T-cell (primary cell): Measurements from ENCODE around the gene MYOM3. TPM values are rescaled to one million over a fixed set of nuclear protein-coding genes. Genes with fewer than 3 reads are reported as not detected.

Experiments
- ATAC-seq, 4 experiments: fragments of 200-7000 bp in 3 of 4; fragments of 150-1000 bp in 1 of 4; cut with Tn5 transposase; replicated peaks in 1 of 4; 1 replicate in 3 of 4; 2 replicates in 1 of 4; pipeline ENCODE4 v1.10.0; 2021; ENCODE audit warnings: moderate library complexity in 3 of 4, mild to moderate bottlenecking in 2 of 4, moderate number of reproducible peaks in 1 of 4
- CTCF ChIA-PET, 2 donors: fragments of 300-600 bp; sonication (Branson Sonifier 250); formaldehyde crosslinking; loops; one replicate each; lab custom pipeline; 2022; ENCODE audit warnings: antibody characterized with exemption in 2 of 2; lab: Charles Lee
- POLR2A ChIA-PET, 2 donors: fragments of 300-600 bp; sonication (Branson Sonifier 250); formaldehyde crosslinking; loops; one replicate each; lab custom pipeline; 2022; ENCODE audit warnings: antibody characterized with exemption in 2 of 2; lab: Charles Lee
- DNase-seq, 35 experiments: peaks; one replicate each; pipeline versions ENCODE4 v3.0.0 to v3.0.0-alpha.2; 2013 to 2023
- H3K27ac ChIP-seq: one replicate; pipeline ENCODE4 v1.5.1; 2013; ENCODE audit warnings: low read length
- H3K27me3 ChIP-seq, 2 experiments: replicated peaks in 1 of 2; 1 replicate in 1 of 2; 2 replicates in 1 of 2; pipeline versions ENCODE4 v1.6.1 to v1.7.0; 2013; ENCODE audit warnings: low read length in 1 of 2, mixed read lengths in 1 of 2; ENCODE audit not compliant: control insufficient read depth in 2 of 2, insufficient read depth in 2 of 2; ENCODE audit errors: extremely low read depth in 1 of 2
- H3K36me3 ChIP-seq, 2 donors: 1 replicate in 1 of 2; 2 replicates in 1 of 2; pipeline versions ENCODE4 v1.6.1 to v1.7.0; 2013; ENCODE audit warnings: low read length in 1 of 2; ENCODE audit not compliant: control insufficient read depth in 2 of 2, insufficient read depth in 1 of 2; ENCODE audit errors: extremely low read depth in 1 of 2
- H3K4me1 ChIP-seq, 2 experiments: 1 replicate in 1 of 2; 2 replicates in 1 of 2; pipeline versions ENCODE4 v1.6.1 to v1.7.0; 2013; ENCODE audit warnings: low read length in 2 of 2, mixed read lengths in 1 of 2; ENCODE audit not compliant: insufficient read depth in 2 of 2, control insufficient read depth in 1 of 2; ENCODE audit errors: extremely low read depth in 1 of 2
- H3K4me3 ChIP-seq, 2 donors: 1 replicate in 1 of 2; 2 replicates in 1 of 2; pipeline versions ENCODE4 v1.5.1 to v1.7.0; 2013; ENCODE audit warnings: mild to moderate bottlenecking in 2 of 2, low read length in 1 of 2, moderate library complexity in 1 of 2; ENCODE audit not compliant: control insufficient read depth in 1 of 2; ENCODE audit errors: extremely low read depth in 1 of 2
- H3K9me3 ChIP-seq: 2 replicates; pipeline ENCODE4 v1.7.0; 2013
- H3K27ac Mint-ChIP-seq, 2 donors: one replicate each; pipeline ENCODE4 v1.8.0; 2020 to 2021; ENCODE audit warnings: mild to moderate bottlenecking in 2 of 2, mixed read lengths in 2 of 2
- H3K27me3 Mint-ChIP-seq, 2 donors: one replicate each; pipeline ENCODE4 v1.8.0; 2021 to 2022; ENCODE audit warnings: mixed read lengths in 2 of 2
- H3K36me3 Mint-ChIP-seq: one replicate; pipeline ENCODE4 v1.8.0; 2021; ENCODE audit warnings: mixed read lengths
- H3K4me1 Mint-ChIP-seq, 3 donors: one replicate each; pipeline ENCODE4 v1.8.0; 2020 to 2022; ENCODE audit warnings: mixed read lengths in 3 of 3, mild to moderate bottlenecking in 1 of 3
- H3K4me3 Mint-ChIP-seq, 3 donors: one replicate each; pipeline ENCODE4 v1.8.0; 2020 to 2022; ENCODE audit warnings: mild to moderate bottlenecking in 3 of 3, mixed read lengths in 3 of 3, moderate library complexity in 3 of 3
- H3K9me3 Mint-ChIP-seq, 3 donors: one replicate each; pipeline ENCODE4 v1.8.0; 2020 to 2022; ENCODE audit warnings: mixed read lengths in 3 of 3
- WGBS: methylation state at CpG from one replicate; pipeline ENCODE4 v1.1.5; 2013; ENCODE audit warnings: missing lambda C conversion rate; ENCODE audit not compliant: insufficient coverage; 5-methylcytosine and 5-hydroxymethylcytosine counted together
- total RNA-seq, 35 experiments: library from RNA in 6 of 35; stranded (reverse) in 6 of 35; fragments of 120-200 nt in 1 of 35; gene quantifications; one replicate each; pipeline versions ENCODE4 v1.2.1 to v1.2.4 and lab custom pipeline; 2013 to 2026

The MYOM3 gene
- total RNA-seq, 5 donors from 2014 or later (not counting 1 experiment from before 2014, with no cell fraction given), result not detected

- Mint-ChIP-seq H3K27ac (no peak overlapping the region), H3K4me1 (no peaks in the 10 kb centered on the region), H3K4me3 (no peak overlapping the region), H3K27me3 (peaks cover 5 to 9% of the 10 kb centered on the region in 2 donors), H3K9me3 (no peaks in the 10 kb centered on the region), H3K36me3 (no peaks in the 10 kb centered on the region)
- WGBS, result 70% methylated on average over 3 of the region's 13 CpGs
- no peak for DNase-seq
- peaks cover 0 to 38% of the 10 kb centered on the region in 2 experiments for H3K27me3 ChIP-seq
- ChIA-PET CTCF (no interaction called here), POLR2A (no interaction called here)
- H3K9me3 ChIP-seq, result no peaks in the 10 kb centered on the region
- no peak overlapping the region for H3K4me3 ChIP-seq
- H3K27ac ChIP-seq, result no peak overlapping the region
- no peaks in the 10 kb centered on the region for H3K36me3 ChIP-seq
- ATAC-seq, result no peak
- no peaks in the 10 kb centered on the region for H3K4me1 ChIP-seq
Measured at GRCh38 chr1:24091971-24092482, 19.9 kb downstream of the MYOM3 start.

- ChIA-PET POLR2A (no interaction called here), CTCF (no interaction called here)
- no peaks in the 10 kb centered on the region for H3K4me1 Mint-ChIP-seq
- ATAC-seq (no peak), DNase-seq (no peak)
- H3K27me3 ChIP-seq, result peaks cover 0 to 42% of the 10 kb centered on the region in 2 experiments
- no peaks in the 10 kb centered on the region for H3K36me3 ChIP-seq
- H3K27ac ChIP-seq, result no peak overlapping the region
- H3K4me1 ChIP-seq, result no peaks in the 10 kb centered on the region
- H3K27me3 Mint-ChIP-seq, result peaks cover 5 to 7% of the 10 kb centered on the region in 2 donors
- whole genome bisulfite sequencing, result 95% methylated on average over 11 of the region's 11 CpGs
- H3K9me3 Mint-ChIP-seq, result no peaks in the 10 kb centered on the region
- no peak overlapping the region for H3K4me3 ChIP-seq
- H3K27ac Mint-ChIP-seq, result no peak overlapping the region
- no peaks in the 10 kb centered on the region for H3K9me3 ChIP-seq
- H3K4me3 Mint-ChIP-seq, result no peak overlapping the region
- H3K36me3 Mint-ChIP-seq, result no peaks in the 10 kb centered on the region
Measured at GRCh38 chr1:24090736-24091135, 21.2 kb downstream of the MYOM3 start.

- Histone ChIP-seq H3K27me3 (peaks cover 0 to 41% of the 10 kb centered on the region in 2 experiments), H3K27ac (no peak overlapping the region), H3K9me3 (no peaks in the 10 kb centered on the region), H3K4me3 (no peak overlapping the region), H3K36me3 (no peaks in the 10 kb centered on the region), H3K4me1 (no peaks in the 10 kb centered on the region)
- Mint-ChIP-seq H3K36me3 (no peaks in the 10 kb centered on the region), H3K27me3 (peaks cover 5 to 7% of the 10 kb centered on the region in 2 donors), H3K4me1 (no peaks in the 10 kb centered on the region), H3K4me3 (no peak overlapping the region), H3K27ac (no peak overlapping the region), H3K9me3 (no peaks in the 10 kb centered on the region)
- no peak for DNase-seq
- no peak for ATAC-seq
- CTCF ChIA-PET, result no interaction called here
- POLR2A ChIA-PET, result no interaction called here
- WGBS, result 80% methylated on average over 9 of the region's 14 CpGs
Measured at GRCh38 chr1:24089743-24090555, 22.0 kb downstream of the MYOM3 start.

GRCh38 chr1:24089027-24089742, 22.8 kb downstream of the MYOM3 start:
- H3K9me3 Mint-ChIP-seq, result no peaks in the 10 kb centered on the region
- Histone ChIP-seq H3K4me3 (no peak overlapping the region), H3K9me3 (no peaks in the 10 kb centered on the region), H3K36me3 (no peaks in the 10 kb centered on the region), H3K27me3 (peaks cover 0 to 34% of the 10 kb centered on the region in 2 experiments), H3K4me1 (no peaks in the 10 kb centered on the region), H3K27ac (no peak overlapping the region)
- H3K27me3 Mint-ChIP-seq, result peaks cover 5% of the 10 kb centered on the region in 2 donors
- no peak overlapping the region for H3K4me3 Mint-ChIP-seq
- H3K27ac Mint-ChIP-seq, result no peak overlapping the region
- H3K36me3 Mint-ChIP-seq, result no peaks in the 10 kb centered on the region
- DNase-seq (no peak), ATAC-seq (no peak)
- 32% methylated on average over 4 of the region's 14 CpGs for WGBS
- no peaks in the 10 kb centered on the region for H3K4me1 Mint-ChIP-seq
- CTCF ChIA-PET, result no interaction called here
- POLR2A ChIA-PET, result no interaction called here

GRCh38 chr1:24086466-24086865, 25.5 kb downstream of the MYOM3 start:
- Histone ChIP-seq H3K9me3 (no peaks in the 10 kb centered on the region), H3K36me3 (no peaks in the 10 kb centered on the region), H3K4me1 (no peaks in the 10 kb centered on the region), H3K27me3 (peaks cover 0 to 30% of the 10 kb centered on the region in 2 experiments), H3K4me3 (no peak overlapping the region), H3K27ac (no peak overlapping the region)
- Mint-ChIP-seq H3K27me3 (peaks cover 5% of the 10 kb centered on the region in 2 donors), H3K27ac (no peak overlapping the region), H3K36me3 (no peaks in the 10 kb centered on the region), H3K9me3 (no peaks in the 10 kb centered on the region), H3K4me3 (no peak overlapping the region), H3K4me1 (no peaks in the 10 kb centered on the region)
- no peak for DNase-seq
- ATAC-seq, result no peak
- ChIA-PET CTCF (no interaction called here), POLR2A (interaction anchor here in 1 of 2 donors (0.6 kb wide), 1 partner anchor 1962 kb away, joined by 6 read pairs; no protein-coding TSS in a partner anchor)
- 90% methylated on average over 16 of the region's 16 CpGs for WGBS

- ChIA-PET CTCF (no interaction called here), POLR2A (no interaction called here)
- Histone ChIP-seq H3K4me1 (no peaks in the 10 kb centered on the region), H3K36me3 (no peaks in the 10 kb centered on the region), H3K4me3 (no peak overlapping the region), H3K9me3 (no peaks in the 10 kb centered on the region), H3K27me3 (peaks cover 0 to 24% of the 10 kb centered on the region in 2 experiments), H3K27ac (no peak overlapping the region)
- Mint-ChIP-seq H3K9me3 (no peaks in the 10 kb centered on the region), H3K27ac (no peak overlapping the region), H3K27me3 (peaks cover 2 to 5% of the 10 kb centered on the region in 2 donors), H3K4me3 (no peak overlapping the region), H3K4me1 (no peaks in the 10 kb centered on the region), H3K36me3 (no peaks in the 10 kb centered on the region)
- no CpG with 5 or more reads among the region's 3 CpGs for WGBS
- ATAC-seq (no peak), DNase-seq (no peak)
Measured at GRCh38 chr1:24085546-24085945, 26.4 kb downstream of the MYOM3 start.
